Measurements from ENCODE around the gene SLC6A13.

SLC6A13 gene

DNA sequence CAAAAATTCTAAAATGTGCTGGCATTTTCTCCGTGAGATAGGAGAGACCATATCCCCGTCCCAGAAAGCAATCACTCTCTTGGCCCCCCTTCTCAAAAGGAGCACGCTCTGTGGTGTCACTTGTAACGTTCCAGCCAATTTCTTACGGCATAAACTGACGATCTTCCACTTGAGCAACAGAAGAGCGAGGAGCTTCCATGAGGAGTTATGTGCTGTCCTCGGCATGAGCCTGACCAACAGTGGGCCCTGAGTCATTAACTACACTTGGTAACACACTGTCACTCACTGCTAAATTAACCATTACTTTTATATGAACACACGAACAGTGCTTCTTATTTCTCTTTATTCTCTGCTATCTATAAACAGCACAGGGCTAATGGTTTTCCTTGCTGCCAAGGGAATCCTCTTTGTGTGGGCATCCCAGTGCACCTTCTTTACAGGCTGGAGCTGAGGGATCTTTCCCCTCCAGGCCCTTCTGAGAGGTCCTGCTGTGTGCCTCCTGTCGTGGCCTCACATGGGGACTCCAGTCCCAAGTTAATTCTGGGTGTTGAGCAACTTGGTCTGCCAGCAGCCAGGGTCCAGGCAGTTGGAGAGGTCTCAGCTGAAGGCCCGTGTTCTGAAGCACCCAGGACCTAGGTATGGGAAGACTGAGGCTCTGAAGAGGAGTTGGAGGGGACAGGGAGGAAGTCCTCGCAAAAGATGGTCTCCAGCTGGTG, 9.4 kb downstream of the SLC6A13 start:
- no peak overlapping the region for H3K9ac ChIP-seq
- no peaks in the 10 kb centered on the region for H3K27me3 ChIP-seq
- no peaks in the 10 kb centered on the region for H3K36me3 ChIP-seq
- no peak overlapping the region for H3K4me3 ChIP-seq
- no peak overlapping the region for H3K27ac ChIP-seq
- H3K9me3 ChIP-seq = peaks cover under 1% of the 10 kb centered on the region
- H3K4me1 ChIP-seq = peaks cover 14% of the 10 kb centered on the region
- H4K20me1 ChIP-seq = no peaks in the 10 kb centered on the region
- TF ChIP-seq Cebpa-rat (IDR thresholded peaks at IDR 0.05) = no peak
- H3K4me2 ChIP-seq = no peak overlapping the region

DNA sequence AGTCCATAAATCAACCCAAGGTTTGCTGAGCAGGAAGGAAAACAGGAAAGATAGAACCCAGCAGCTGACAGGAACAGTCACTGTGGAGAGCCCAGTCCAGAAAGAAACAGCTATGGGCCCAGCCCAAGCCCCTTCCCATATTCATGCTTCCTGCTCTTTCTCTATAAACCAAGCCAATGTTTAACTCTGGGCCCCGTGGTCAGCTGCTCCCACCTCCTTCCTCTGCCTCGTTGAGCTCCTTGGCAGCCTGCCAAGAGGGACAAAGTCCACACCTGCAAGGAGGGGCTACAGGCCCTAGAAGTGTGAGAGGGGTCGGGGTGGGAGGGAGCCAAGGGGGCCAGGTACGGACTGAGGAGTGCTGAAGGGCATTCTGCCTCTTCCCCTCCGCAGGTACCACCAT, 10.0 kb downstream of the SLC6A13 start:
- no peak overlapping the region for H3K9ac ChIP-seq
- no peak for TF ChIP-seq Cebpa-rat (IDR thresholded peaks at IDR 0.05)
- peaks cover 5% of the 10 kb centered on the region for H3K9me3 ChIP-seq
- no peak overlapping the region for H3K4me2 ChIP-seq
- no peaks in the 10 kb centered on the region for H3K36me3 ChIP-seq
- peaks cover 14% of the 10 kb centered on the region for H3K4me1 ChIP-seq
- no peak overlapping the region for H3K4me3 ChIP-seq
- no peak overlapping the region for H3K27ac ChIP-seq
- no peaks in the 10 kb centered on the region for H4K20me1 ChIP-seq
- H3K27me3 ChIP-seq = no peaks in the 10 kb centered on the region

GRCh38 chr12:247271-247670, 15.4 kb downstream of the SLC6A13 start:
- Histone ChIP-seq H3K27me3 (no peaks in the 10 kb centered on the region), H3K9ac (no peak overlapping the region), H3K4me1 (peaks cover 10% of the 10 kb centered on the region), H3K4me2 (no peak overlapping the region), H4K20me1 (no peaks in the 10 kb centered on the region), H3K4me3 (no peak overlapping the region), H3K36me3 (no peaks in the 10 kb centered on the region), H3K27ac (no peak overlapping the region), H3K9me3 (peaks cover 15% of the 10 kb centered on the region)
- TF ChIP-seq Cebpa-rat (IDR thresholded peaks at IDR 0.05) = no peak

- H3K4me1 ChIP-seq = no peaks in the 10 kb centered on the region
- no peaks in the 10 kb centered on the region for H3K36me3 ChIP-seq
- no peak overlapping the region for H3K9ac ChIP-seq
- H4K20me1 ChIP-seq = no peaks in the 10 kb centered on the region
- H3K27me3 ChIP-seq = no peaks in the 10 kb centered on the region
- no peak overlapping the region for H3K4me3 ChIP-seq
- H3K27ac ChIP-seq = no peak overlapping the region
- TF ChIP-seq Cebpa-rat (IDR thresholded peaks at IDR 0.05) = no peak
- no peak overlapping the region for H3K4me2 ChIP-seq
- H3K9me3 ChIP-seq = peaks cover 15% of the 10 kb centered on the region
Observed at GRCh38 chr12:243381-243780, 19.3 kb downstream of the SLC6A13 start.

GRCh38 chr12:242496-242895, 20.1 kb downstream of the SLC6A13 start:
- H3K36me3 ChIP-seq = no peaks in the 10 kb centered on the region
- H3K9ac ChIP-seq = no peak overlapping the region
- no peaks in the 10 kb centered on the region for H3K4me1 ChIP-seq
- H3K27ac ChIP-seq = no peak overlapping the region
- no peak overlapping the region for H3K4me3 ChIP-seq
- no peak for TF ChIP-seq Cebpa-rat (IDR thresholded peaks at IDR 0.05)
- no peaks in the 10 kb centered on the region for H3K27me3 ChIP-seq
- H3K4me2 ChIP-seq = no peak overlapping the region
- peaks cover 15% of the 10 kb centered on the region for H3K9me3 ChIP-seq
- H4K20me1 ChIP-seq = no peaks in the 10 kb centered on the region

GRCh38 chr12:241266-241665, 21.4 kb downstream of the SLC6A13 start:
- no peak for TF ChIP-seq Cebpa-rat (IDR thresholded peaks at IDR 0.05)
- Histone ChIP-seq H4K20me1 (no peaks in the 10 kb centered on the region), H3K36me3 (no peaks in the 10 kb centered on the region), H3K9ac (no peak overlapping the region), H3K4me1 (no peaks in the 10 kb centered on the region), H3K4me3 (no peak overlapping the region), H3K4me2 (no peak overlapping the region), H3K27ac (no peak overlapping the region), H3K27me3 (no peaks in the 10 kb centered on the region), H3K9me3 (peaks cover 21% of the 10 kb centered on the region)

DNA sequence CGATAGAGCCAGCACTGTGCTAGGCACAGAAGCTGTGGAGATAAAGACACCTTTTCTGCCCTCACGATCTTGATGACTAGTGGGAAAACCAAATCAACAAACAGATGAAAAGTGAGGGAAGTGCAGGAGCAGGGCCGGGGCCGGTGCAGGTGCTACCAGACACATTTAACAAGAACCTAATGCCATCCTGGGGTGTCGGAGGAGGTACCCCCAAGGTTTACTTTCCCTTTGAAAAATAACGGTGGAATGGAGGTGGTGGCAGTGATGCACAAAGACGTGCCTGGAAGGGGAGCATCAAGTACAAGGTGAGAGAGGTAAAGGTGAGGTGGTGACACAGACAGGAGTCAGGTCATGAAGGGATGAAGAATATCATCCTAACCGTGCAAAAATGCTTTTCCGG, 22.1 kb downstream of the SLC6A13 start:
- no peak for TF ChIP-seq Cebpa-rat (IDR thresholded peaks at IDR 0.05)
- Histone ChIP-seq H3K4me3 (no peak overlapping the region), H3K9me3 (peaks cover 24% of the 10 kb centered on the region), H3K4me2 (no peak overlapping the region), H3K27ac (no peak overlapping the region), H3K27me3 (no peaks in the 10 kb centered on the region), H4K20me1 (no peaks in the 10 kb centered on the region), H3K9ac (no peak overlapping the region), H3K36me3 (no peaks in the 10 kb centered on the region), H3K4me1 (no peaks in the 10 kb centered on the region)

DNA sequence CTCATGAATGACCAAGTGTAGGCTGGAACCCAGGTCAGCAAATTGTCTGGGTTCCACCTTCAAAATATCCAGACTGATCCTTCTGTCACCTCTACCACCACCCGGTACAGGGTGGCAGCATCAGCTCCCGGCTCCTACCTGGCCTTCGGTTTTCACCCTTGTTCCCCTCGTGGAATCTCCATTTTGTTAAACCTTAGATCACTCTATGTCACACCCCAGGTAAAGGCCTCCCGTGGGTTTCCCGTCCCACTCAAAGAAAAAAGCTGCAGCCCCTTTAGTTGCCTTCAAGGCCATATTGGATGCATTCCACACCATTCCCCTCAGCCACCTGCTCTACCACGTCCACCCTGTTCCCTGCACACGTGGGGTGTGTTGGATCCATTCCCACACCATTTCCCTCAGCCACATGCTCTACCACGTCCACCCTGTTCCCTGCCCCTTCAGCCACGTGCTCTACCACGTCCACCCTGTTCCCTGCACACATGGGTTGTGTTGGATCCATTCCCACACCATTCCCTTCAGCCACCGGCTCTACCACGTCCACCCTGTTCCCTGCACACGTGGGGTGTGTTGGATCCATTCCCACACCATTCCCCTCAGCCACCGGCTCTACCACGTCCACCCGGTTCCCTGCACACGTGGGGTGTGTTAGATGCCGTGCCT, 23.8 kb downstream of the SLC6A13 start:
- H3K27ac ChIP-seq = no peak overlapping the region
- H3K9me3 ChIP-seq = peaks cover 34% of the 10 kb centered on the region
- peaks cover 5% of the 10 kb centered on the region for H3K4me1 ChIP-seq
- TF ChIP-seq Cebpa-rat (IDR thresholded peaks at IDR 0.05) = no peak
- no peaks in the 10 kb centered on the region for H3K27me3 ChIP-seq
- no peaks in the 10 kb centered on the region for H3K36me3 ChIP-seq
- no peak overlapping the region for H3K9ac ChIP-seq
- no peak overlapping the region for H3K4me3 ChIP-seq
- no peaks in the 10 kb centered on the region for H4K20me1 ChIP-seq
- H3K4me2 ChIP-seq = no peak overlapping the region

DNA sequence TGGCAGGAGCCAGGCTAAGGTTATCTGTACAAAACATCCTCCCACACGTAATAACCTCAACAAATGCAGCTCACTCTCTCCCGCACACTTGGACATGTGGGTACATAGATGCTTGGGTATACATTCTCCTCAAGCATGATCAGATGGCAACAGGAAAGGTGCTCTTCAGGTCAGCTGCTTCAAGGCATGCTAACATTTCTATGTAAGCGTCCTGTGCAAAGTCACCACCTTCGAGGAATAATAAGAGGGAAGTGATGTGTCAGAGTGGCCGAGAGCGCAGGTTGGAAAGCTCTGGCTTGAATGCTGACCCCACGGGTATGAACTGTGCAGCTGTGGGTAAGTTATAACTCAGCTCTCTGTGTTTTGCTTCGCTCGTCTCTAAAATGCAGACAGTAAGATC, 24.5 kb downstream of the SLC6A13 start:
- Histone ChIP-seq H3K27me3 (no peaks in the 10 kb centered on the region), H3K4me2 (no peak overlapping the region), H3K9me3 (peaks cover 34% of the 10 kb centered on the region), H3K27ac (no peak overlapping the region), H3K4me1 (peaks cover 12% of the 10 kb centered on the region), H3K36me3 (no peaks in the 10 kb centered on the region), H4K20me1 (no peaks in the 10 kb centered on the region), H3K9ac (no peak overlapping the region), H3K4me3 (no peak overlapping the region)
- no peak for TF ChIP-seq Cebpa-rat (IDR thresholded peaks at IDR 0.05)

DNA sequence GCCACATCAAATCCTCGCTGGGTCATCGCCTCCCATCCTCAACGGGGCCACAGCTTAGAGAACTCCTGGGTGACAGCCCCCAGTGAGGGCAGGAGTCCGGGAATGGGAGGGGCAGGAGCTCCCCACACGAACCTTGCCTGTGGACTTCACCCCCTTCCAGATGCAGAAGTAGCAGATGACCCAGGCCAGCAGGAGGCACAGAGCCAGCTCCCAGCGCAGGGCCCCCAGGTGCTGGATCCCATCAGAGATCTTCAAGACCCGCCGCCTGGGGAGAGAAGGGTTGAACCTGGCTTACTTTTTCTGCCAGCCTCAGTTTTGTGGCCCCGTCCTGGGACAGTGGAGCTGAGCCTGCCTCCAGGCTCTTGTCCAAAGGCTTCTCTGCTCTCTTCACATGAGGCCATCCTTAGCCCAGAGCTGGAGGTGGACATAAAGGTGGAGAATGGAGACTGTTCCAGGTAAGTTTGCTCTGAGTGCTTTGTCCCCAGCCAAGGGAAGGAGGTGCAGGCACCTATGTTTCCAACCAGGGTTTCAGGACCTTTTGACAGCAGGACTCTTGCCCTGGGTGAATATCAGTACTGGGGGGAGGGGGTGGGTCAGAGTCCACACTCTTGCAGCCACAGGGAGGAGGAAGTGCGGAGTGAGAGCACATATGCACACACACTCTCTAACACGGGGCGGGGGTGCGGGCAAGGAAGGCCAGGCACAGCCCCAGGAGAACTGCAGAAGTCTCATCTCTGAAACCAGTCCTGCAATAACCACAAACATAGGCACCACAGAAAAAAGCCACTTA, 25.4 kb downstream of the SLC6A13 start:
- no peak for TF ChIP-seq Cebpa-rat (IDR thresholded peaks at IDR 0.05)
- H3K4me2 ChIP-seq = no peak overlapping the region
- no peak overlapping the region for H3K9ac ChIP-seq
- H3K9me3 ChIP-seq = peaks cover 34% of the 10 kb centered on the region
- H3K4me3 ChIP-seq = no peak overlapping the region
- no peaks in the 10 kb centered on the region for H3K36me3 ChIP-seq
- no peaks in the 10 kb centered on the region for H3K27me3 ChIP-seq
- H3K4me1 ChIP-seq = peaks cover 21% of the 10 kb centered on the region
- H4K20me1 ChIP-seq = no peaks in the 10 kb centered on the region
- no peak overlapping the region for H3K27ac ChIP-seq
